GM19035 (cell line): ENCODE data around the gene NPAS3.

Source experiments
- ATAC-seq: cut with Tn5 transposase; IDR thresholded peaks from one replicate; pipeline ENCODE4 v1.9.1; 2021; ENCODE audit not compliant: unreplicated experiment

NPAS3 gene

GRCh38 chr14:33567731-33568130 is 629.1 kb downstream of the NPAS3 start:
- ATAC-seq, result no peak

- ATAC-seq, result no peak
Measured at GRCh38 chr14:33568935-33569579, 630.4 kb downstream of the NPAS3 start.

- no peak for ATAC-seq
Measured at GRCh38 chr14:33569821-33570687, 631.4 kb downstream of the NPAS3 start.

GRCh38 chr14:33570694-33571310 is 632.1 kb downstream of the NPAS3 start:
- ATAC-seq, result no peak

GRCh38 chr14:33573301-33573880 is 634.7 kb downstream of the NPAS3 start:
- ATAC-seq, result no peak

- no peak for ATAC-seq
Measured at GRCh38 chr14:33576014-33576413, 637.3 kb downstream of the NPAS3 start.

- no peak for ATAC-seq
Measured at GRCh38 chr14:33578461-33579216, 640.0 kb downstream of the NPAS3 start.

GRCh38 chr14:33580231-33580749 is 641.6 kb downstream of the NPAS3 start:
- ATAC-seq, result no peak

- ATAC-seq, result no peak
Measured at GRCh38 chr14:33580841-33581240, 642.2 kb downstream of the NPAS3 start.

GRCh38 chr14:33584697-33585096 is 646.0 kb downstream of the NPAS3 start:
- ATAC-seq, result no peak

GRCh38 chr14:33586806-33587205 is 648.1 kb downstream of the NPAS3 start:
- ATAC-seq, result no peak

GRCh38 chr14:33587791-33588190 is 649.1 kb downstream of the NPAS3 start:
- ATAC-seq, result no peak

- no peak for ATAC-seq
Measured at GRCh38 chr14:33588771-33589170, 650.1 kb downstream of the NPAS3 start.

GRCh38 chr14:33589334-33589733 is 650.7 kb downstream of the NPAS3 start:
- ATAC-seq, result no peak

GRCh38 chr14:33590891-33591630 is 652.4 kb downstream of the NPAS3 start:
- no peak for ATAC-seq

GRCh38 chr14:33592297-33592696 is 653.6 kb downstream of the NPAS3 start:
- ATAC-seq, result no peak

- no peak for ATAC-seq
Measured at GRCh38 chr14:33596211-33597080, 657.8 kb downstream of the NPAS3 start.

GRCh38 chr14:33598582-33598981 is 659.9 kb downstream of the NPAS3 start:
- no peak for ATAC-seq

GRCh38 chr14:33602396-33602795 is 663.7 kb downstream of the NPAS3 start:
- no peak for ATAC-seq
